PFSK-1 (cell line): ENCODE data around the gene REEP5.

Experiments
- FOXP2 ChIP-seq: optimal IDR thresholded peaks from 2 replicates; pipeline ENCODE3; 2011; ENCODE audit warnings: borderline replicate concordance, control low read depth, inconsistent platforms; ENCODE audit not compliant: insufficient read depth; ENCODE audit errors: extremely low read length, extremely low read depth
- POLR2AphosphoS5 ChIP-seq: IDR thresholded peaks from 2 replicates; pipeline ENCODE4 v1.6.1; 2012; ENCODE audit warnings: low read depth, mild to moderate bottlenecking, control low read depth, low read length, moderate library complexity
- SIN3A ChIP-seq: IDR thresholded peaks from 2 replicates; pipeline ENCODE4 v1.6.1; 2012; ENCODE audit warnings: mild to moderate bottlenecking, low read length, moderate library complexity, borderline replicate concordance; ENCODE audit not compliant: insufficient read depth
- TAF1 ChIP-seq: IDR thresholded peaks from 2 replicates; pipeline ENCODE4 v1.6.1; 2012; ENCODE audit warnings: low read length, control low read depth, borderline replicate concordance; ENCODE audit not compliant: insufficient read depth
- TF ChIP-seq, protein P1 (sequence below), 2 experiments: IDR thresholded peaks; 2 replicates each; pipeline versions ENCODE4 v1.6.1 to v1.8.0; 2011 to 2012; ENCODE audit warnings: low read depth in 2 of 2, low read length in 2 of 2, control low read depth in 1 of 2, inconsistent platforms in 1 of 2, mild to moderate bottlenecking in 1 of 2, moderate library complexity in 1 of 2; ENCODE audit not compliant: insufficient read depth in 1 of 2

REEP5 gene

GRCh38 chr5:112862085-112862484 is 59.9 kb downstream of the REEP5 start:
- TF ChIP-seq, protein P1, sequence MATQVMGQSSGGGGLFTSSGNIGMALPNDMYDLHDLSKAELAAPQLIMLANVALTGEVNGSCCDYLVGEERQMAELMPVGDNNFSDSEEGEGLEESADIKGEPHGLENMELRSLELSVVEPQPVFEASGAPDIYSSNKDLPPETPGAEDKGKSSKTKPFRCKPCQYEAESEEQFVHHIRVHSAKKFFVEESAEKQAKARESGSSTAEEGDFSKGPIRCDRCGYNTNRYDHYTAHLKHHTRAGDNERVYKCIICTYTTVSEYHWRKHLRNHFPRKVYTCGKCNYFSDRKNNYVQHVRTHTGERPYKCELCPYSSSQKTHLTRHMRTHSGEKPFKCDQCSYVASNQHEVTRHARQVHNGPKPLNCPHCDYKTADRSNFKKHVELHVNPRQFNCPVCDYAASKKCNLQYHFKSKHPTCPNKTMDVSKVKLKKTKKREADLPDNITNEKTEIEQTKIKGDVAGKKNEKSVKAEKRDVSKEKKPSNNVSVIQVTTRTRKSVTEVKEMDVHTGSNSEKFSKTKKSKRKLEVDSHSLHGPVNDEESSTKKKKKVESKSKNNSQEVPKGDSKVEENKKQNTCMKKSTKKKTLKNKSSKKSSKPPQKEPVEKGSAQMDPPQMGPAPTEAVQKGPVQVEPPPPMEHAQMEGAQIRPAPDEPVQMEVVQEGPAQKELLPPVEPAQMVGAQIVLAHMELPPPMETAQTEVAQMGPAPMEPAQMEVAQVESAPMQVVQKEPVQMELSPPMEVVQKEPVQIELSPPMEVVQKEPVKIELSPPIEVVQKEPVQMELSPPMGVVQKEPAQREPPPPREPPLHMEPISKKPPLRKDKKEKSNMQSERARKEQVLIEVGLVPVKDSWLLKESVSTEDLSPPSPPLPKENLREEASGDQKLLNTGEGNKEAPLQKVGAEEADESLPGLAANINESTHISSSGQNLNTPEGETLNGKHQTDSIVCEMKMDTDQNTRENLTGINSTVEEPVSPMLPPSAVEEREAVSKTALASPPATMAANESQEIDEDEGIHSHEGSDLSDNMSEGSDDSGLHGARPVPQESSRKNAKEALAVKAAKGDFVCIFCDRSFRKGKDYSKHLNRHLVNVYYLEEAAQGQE (IDR thresholded peaks at IDR 0.05; ENCODE audit: insufficient read depth in 1 of 2, low read depth in 2 of 2, low read length in 2 of 2), result no peak
- TF ChIP-seq FOXP2 (no peak), SIN3A (no peak)

GRCh38 chr5:112861638-112861985 is 60.4 kb downstream of the REEP5 start:
- TF ChIP-seq POLR2AphosphoS5 (no peak), TAF1 (no peak)
- TF ChIP-seq, protein P1 (IDR thresholded peaks at IDR 0.05; ENCODE audit: insufficient read depth in 1 of 2, low read depth in 2 of 2, low read length in 2 of 2), result no peak

GRCh38 chr5:112860929-112861637 is 60.9 kb downstream of the REEP5 start, which contains the start of gene SRP19:
Gene SRP19, plus strand, starts transcription at chr5:112861287. Its CDS starts 90 bp downstream, at chr5:112861377.
- TF ChIP-seq, protein P1 (IDR thresholded peaks at IDR 0.05; ENCODE audit: insufficient read depth in 1 of 2, low read depth in 2 of 2, low read length in 2 of 2), result no peak
- TF ChIP-seq TAF1 (peak; percentile 87; the same call in 1 of the 2 replicates), SIN3A (no peak), POLR2AphosphoS5 (peak; percentile 93), FOXP2 (no peak)

DNA sequence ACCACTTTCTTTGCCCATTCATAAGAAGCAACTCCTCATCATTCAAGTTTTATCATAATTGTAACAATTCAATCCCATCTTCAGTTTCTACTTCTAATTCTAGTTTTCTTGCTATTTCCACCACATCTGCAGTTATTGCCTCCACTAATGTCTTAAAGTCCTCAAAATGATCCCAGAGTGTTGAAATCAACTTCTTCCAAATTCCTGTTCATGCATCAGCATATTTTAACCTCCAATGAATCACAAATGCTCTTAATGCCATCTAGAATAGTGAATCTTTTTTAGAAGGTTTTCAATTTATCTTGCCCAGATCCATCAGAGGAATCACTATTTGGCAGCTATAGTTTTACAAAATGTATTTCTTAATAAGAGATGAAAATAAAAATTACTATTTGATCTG is 64.2 kb downstream of the REEP5 start:
- no peak for TF ChIP-seq SIN3A
- no peak for TF ChIP-seq POLR2AphosphoS5
- TF ChIP-seq FOXP2, result no peak
- TF ChIP-seq, protein P1 (IDR thresholded peaks at IDR 0.05; ENCODE audit: insufficient read depth in 1 of 2, low read depth in 2 of 2, low read length in 2 of 2), result no peak
- no peak for TF ChIP-seq TAF1

GRCh38 chr5:112854651-112855050 is 67.4 kb downstream of the REEP5 start:
- no peak for TF ChIP-seq TAF1
- TF ChIP-seq, protein P1 (IDR thresholded peaks at IDR 0.05; ENCODE audit: insufficient read depth in 1 of 2, low read depth in 2 of 2, low read length in 2 of 2), result no peak
- no peak for TF ChIP-seq SIN3A
- TF ChIP-seq POLR2AphosphoS5, result no peak
